Measurements from ENCODE around the gene LYPLA2. TPM values are rescaled to one million over a fixed set of nuclear protein-coding genes. Genes with fewer than 3 reads are reported as not detected.
A peak's percentile ranks its signal among the peaks of the same experiment; 100 is the strongest.
"Not testable (repeated sequence)": the region's sequence is repeated elsewhere in the genome, so short reads cannot be mapped to it uniquely, and the experiment has no call there.

The LYPLA2 gene
- total RNA-seq, 1 donor from 2014 or later = 27.7 TPM

- DNase-seq (ENCODE audit: low spot score in 2 of 2) = peak in 1 of 2 donors; percentile 29
- no peak for FAIRE-seq
Observed at GRCh38 chr1:23825762-23826522, 35.0 kb downstream of the LYPLA2 start.

GRCh38 chr1:23826590-23826989 lies 35.6 kb downstream of the LYPLA2 start:
- not testable (repeated sequence) for FAIRE-seq; DNase-seq (ENCODE audit: low spot score in 2 of 2)

DNA sequence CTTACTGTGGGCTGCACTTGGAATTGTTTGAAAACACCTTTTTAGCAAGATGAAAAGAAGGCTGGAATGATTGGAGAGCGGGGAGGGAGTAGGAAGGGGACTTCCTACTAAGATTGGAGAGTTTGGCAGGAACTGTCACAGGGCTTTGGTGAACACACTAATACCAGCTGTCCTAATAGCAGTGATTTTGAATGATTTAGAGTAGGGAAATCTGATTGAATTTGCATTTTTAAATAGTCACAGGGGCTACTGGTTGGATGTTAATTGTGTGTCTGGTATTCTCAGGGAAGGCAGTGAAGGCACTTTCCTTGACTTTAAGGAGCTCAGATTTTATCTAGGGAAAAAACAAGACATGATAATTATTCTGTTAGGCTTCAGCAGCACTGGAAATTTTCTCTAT lies 36.8 kb downstream of the LYPLA2 start:
- DNase-seq (ENCODE audit: low spot score in 2 of 2) = no peak
- FAIRE-seq = no peak

GRCh38 chr1:23834156-23834555 lies 43.2 kb downstream of the LYPLA2 start:
- not testable (repeated sequence) for DNase-seq (ENCODE audit: low spot score in 2 of 2); FAIRE-seq

DNA sequence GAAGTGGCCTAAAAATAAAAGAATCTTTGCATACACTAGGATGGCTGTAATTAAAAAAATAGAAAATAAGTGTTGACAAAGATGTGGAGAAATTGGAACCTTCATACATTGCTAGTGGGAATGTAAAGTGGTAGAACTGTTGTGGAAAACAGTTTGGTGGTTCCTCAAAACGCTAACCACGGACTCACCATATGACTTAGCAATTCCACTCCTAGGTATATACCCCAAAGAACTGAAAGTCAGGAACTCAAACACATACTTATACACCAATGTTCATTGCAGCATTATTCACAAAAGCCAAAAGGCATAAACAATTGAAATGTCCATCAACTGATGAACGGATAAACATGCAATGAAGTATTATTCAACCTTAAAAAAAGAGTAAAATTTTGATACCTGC lies 45.1 kb downstream of the LYPLA2 start:
- DNase-seq (ENCODE audit: low spot score in 2 of 2) (no peak), FAIRE-seq (no peak)

DNA sequence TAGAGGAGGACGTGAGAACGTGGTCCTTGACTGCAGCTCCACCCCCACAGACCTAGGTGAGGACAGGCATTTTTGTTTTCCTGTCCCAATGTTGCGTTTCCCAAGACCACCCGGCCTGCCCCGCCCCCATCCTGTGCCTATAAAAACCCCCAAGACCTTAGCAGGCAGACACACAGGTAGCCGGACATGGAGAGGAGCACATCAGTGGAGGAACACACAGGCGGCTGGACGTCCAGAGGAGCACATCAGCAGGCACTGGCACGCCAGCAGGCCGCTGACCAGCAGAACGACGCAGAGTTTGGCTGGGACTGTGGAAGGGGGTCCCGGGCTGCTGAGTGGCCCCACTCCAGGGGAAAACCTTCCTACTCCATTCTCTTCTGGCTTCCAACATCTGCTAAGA lies 47.0 kb downstream of the LYPLA2 start:
- FAIRE-seq (no peak), DNase-seq (ENCODE audit: low spot score in 2 of 2) (no peak)

DNA sequence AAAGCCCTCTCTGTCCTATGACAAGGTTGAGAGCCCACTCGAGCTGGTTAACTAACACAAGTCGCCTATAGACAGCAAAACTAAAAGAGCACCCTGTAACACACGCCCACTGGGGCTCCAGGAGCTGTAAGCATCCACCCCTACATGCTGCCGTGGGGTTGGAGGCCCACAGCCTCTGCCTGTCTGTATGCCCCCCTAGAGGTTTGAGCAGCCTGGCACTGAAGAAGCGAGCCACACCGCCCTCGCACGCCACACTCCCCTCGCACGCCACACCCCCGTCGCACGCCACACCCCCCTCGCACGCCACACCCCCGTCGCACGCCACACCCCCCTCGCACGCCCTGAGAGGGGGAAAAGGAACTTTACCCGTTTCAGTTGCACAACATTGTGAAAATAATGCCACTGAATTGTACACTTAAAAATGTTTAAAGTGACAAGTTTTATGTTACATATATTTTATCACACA lies 47.5 kb downstream of the LYPLA2 start:
- FAIRE-seq = no peak

DNA sequence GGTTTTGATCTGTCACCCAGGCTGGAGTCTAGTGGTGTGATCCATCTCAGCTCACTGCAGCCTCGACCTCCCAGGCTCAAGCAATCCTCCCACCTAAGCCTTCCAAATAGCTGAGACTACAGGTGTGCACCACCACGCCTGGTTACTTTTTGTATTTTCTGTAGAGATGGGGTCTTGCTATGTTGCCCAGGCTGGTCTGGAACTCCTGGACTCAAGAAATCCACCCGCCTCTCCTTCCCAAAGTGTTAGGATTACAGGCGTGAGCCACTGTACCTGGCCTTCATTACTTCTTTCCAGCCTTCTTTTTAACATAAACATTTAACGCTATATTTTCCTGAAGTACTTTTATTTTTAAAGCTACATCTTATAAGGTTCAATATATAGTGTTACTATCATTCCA lies 52.7 kb downstream of the LYPLA2 start:
- FAIRE-seq = no peak

More for the DNA sequence above, 47.5 kb downstream of the LYPLA2 start:
- peak; percentile 37 to 47 for DNase-seq (ENCODE audit: low spot score in 2 of 2)

More for the DNA sequence above, 52.7 kb downstream of the LYPLA2 start:
- no peak for DNase-seq (ENCODE audit: low spot score in 2 of 2)

Other genes with a start within 250 kb of the LYPLA2 start
- gene ID3, start 231.6 kb upstream of the LYPLA2 start, total RNA-seq = 22.4 TPM
- gene RPL11, start 99.3 kb upstream of the LYPLA2 start, total RNA-seq = 1,023 TPM
- 24.5 TPM for gene ELOA, start 47.7 kb upstream of the LYPLA2 start, total RNA-seq
- gene PITHD1, start 12.7 kb upstream of the LYPLA2 start, total RNA-seq = 83.6 TPM
- 26.1 TPM for gene GALE, start 9.6 kb downstream of the LYPLA2 start, total RNA-seq
- 11.8 TPM for gene HMGCL, start 34.3 kb downstream of the LYPLA2 start, total RNA-seq
- 21.6 TPM for gene FUCA1, start 77.1 kb downstream of the LYPLA2 start, total RNA-seq
- not detected for gene CNR2, start 122.2 kb downstream of the LYPLA2 start, total RNA-seq
- gene PNRC2, start 168.7 kb downstream of the LYPLA2 start, total RNA-seq = 89.3 TPM
- gene SRSF10, start 189.2 kb downstream of the LYPLA2 start, total RNA-seq = 106 TPM